IMR-90 (cell line): ENCODE data around the gene ZBTB38. TPM values are rescaled to one million over a fixed set of nuclear protein-coding genes. Genes with fewer than 3 reads are reported as not detected.

Source experiments
- ATAC-seq: fragments of 200-7000 bp; cut with Tn5 transposase; 2 replicates; pipeline ENCODE4 v1.9.1; 2020; ENCODE audit warnings: low read depth, mild to moderate bottlenecking, moderate library complexity
- BruUV-seq: library from RNA; stranded (reverse); fragments of 400-500 nt; replicated peaks from 2 replicates; lab custom pipeline; 2021; lab: Mats Ljungman, UMichigan
- CTCF ChIA-PET: fragments of 300-600 bp; formaldehyde crosslinking; extraction: SDS; loops from one replicate; lab custom pipeline; 2021; ENCODE audit warnings: antibody characterized with exemption; lab: Yijun Ruan, JAX
- POLR2A ChIA-PET: fragments of 300-600 bp; sonication (Branson Sonifier 250); formaldehyde crosslinking; loops from one replicate; lab custom pipeline; 2022; ENCODE audit warnings: antibody characterized with exemption; ENCODE audit not compliant: unreplicated experiment; lab: Charles Lee
- DNase-seq: peaks from one replicate; pipeline ENCODE4 v3.0.0; 2013
- H2AFZ ChIP-seq: replicated peaks from 2 replicates; pipeline ENCODE3; 2013; ENCODE audit warnings: low read length, mild to moderate bottlenecking; ENCODE audit not compliant: poor library complexity
- H2AK5ac ChIP-seq: 2 replicates; pipeline ENCODE4 v1.6.1; 2013; ENCODE audit warnings: low read depth, low read length, inconsistent platforms
- H2AK9ac ChIP-seq: replicated peaks from 2 replicates; pipeline ENCODE3; 2013; ENCODE audit warnings: mild to moderate bottlenecking, low read depth, low read length, moderate library complexity; ENCODE audit not compliant: poor library complexity
- H2BK120ac ChIP-seq: 2 replicates; pipeline ENCODE4 v1.6.1; 2013; ENCODE audit warnings: low read depth, low read length, inconsistent platforms
- H2BK15ac ChIP-seq: 3 replicates; pipeline ENCODE4 v1.6.1; 2013; ENCODE audit warnings: low read depth, low read length, inconsistent platforms
- H2BK20ac ChIP-seq: 2 replicates; pipeline ENCODE4 v1.6.1; 2013; ENCODE audit warnings: low read depth, mild to moderate bottlenecking, inconsistent platforms, low read length, moderate library complexity
- H2BK5ac ChIP-seq: 2 replicates; pipeline ENCODE4 v1.6.1; 2013; ENCODE audit warnings: mild to moderate bottlenecking, low read depth, low read length, inconsistent platforms; ENCODE audit not compliant: poor library complexity, severe bottlenecking
- H3K14ac ChIP-seq: replicated peaks from 2 replicates; pipeline ENCODE4 v1.6.1; 2013; ENCODE audit warnings: low read depth, low read length, inconsistent platforms
- H3K18ac ChIP-seq: 2 replicates; pipeline ENCODE4 v1.6.1; 2013; ENCODE audit warnings: low read depth, low read length, control low read depth
- H3K23ac ChIP-seq: 2 replicates; pipeline ENCODE4 v1.6.1; 2013; ENCODE audit warnings: low read depth, low read length, inconsistent platforms
- H3K27ac ChIP-seq: 2 replicates; pipeline ENCODE4 v1.5.1; 2013; ENCODE audit warnings: mild to moderate bottlenecking, control low read depth, low read length; ENCODE audit not compliant: insufficient read depth
- H3K27me3 ChIP-seq: 2 replicates; pipeline ENCODE4 v1.6.1; 2013; ENCODE audit warnings: low read length; ENCODE audit not compliant: control insufficient read depth, insufficient read depth
- H3K36me3 ChIP-seq: 2 replicates; pipeline ENCODE4 v1.6.1; 2013; ENCODE audit warnings: low read length, mixed read lengths; ENCODE audit not compliant: control insufficient read depth, insufficient read depth
- H3K4ac ChIP-seq: 2 replicates; pipeline ENCODE4 v1.6.1; 2013; ENCODE audit warnings: low read depth, low read length, inconsistent platforms
- H3K4me1 ChIP-seq: 2 replicates; pipeline ENCODE4 v1.6.1; 2013; ENCODE audit warnings: low read length, mixed read lengths; ENCODE audit not compliant: control insufficient read depth, insufficient read depth
- H3K4me2 ChIP-seq: 2 replicates; pipeline ENCODE4 v1.6.1; 2013; ENCODE audit warnings: low read depth, mild to moderate bottlenecking, control low read depth, low read length, moderate library complexity
- H3K4me3 ChIP-seq: 2 replicates; pipeline ENCODE4 v1.5.1; 2013; ENCODE audit warnings: low read depth, mild to moderate bottlenecking, control low read depth, low read length, moderate library complexity; ENCODE audit not compliant: insufficient read depth
- H3K56ac ChIP-seq: 2 replicates; pipeline ENCODE4 v1.6.1; 2013; ENCODE audit warnings: low read length, inconsistent platforms; ENCODE audit not compliant: insufficient read depth; ENCODE audit errors: extremely low read depth
- H3K79me1 ChIP-seq, 2 experiments: 2 replicates each; pipeline ENCODE4 v1.6.1; 2013; ENCODE audit warnings: low read length in 2 of 2, inconsistent platforms in 1 of 2, low read depth in 1 of 2
- H3K9ac ChIP-seq: 2 replicates; pipeline ENCODE4 v1.6.1; 2013; ENCODE audit warnings: low read depth, low read length, control low read depth
- H3K9me1 ChIP-seq: 2 replicates; pipeline ENCODE4 v1.6.1; 2013; ENCODE audit warnings: low read length, inconsistent platforms; ENCODE audit not compliant: insufficient read depth
- H3K9me3 ChIP-seq: 2 replicates; pipeline ENCODE4 v1.6.1; 2013; ENCODE audit warnings: low read length; ENCODE audit not compliant: control insufficient read depth, insufficient read depth
- H4K20me1 ChIP-seq: 2 replicates; pipeline ENCODE4 v1.6.1; 2013; ENCODE audit warnings: low read length, inconsistent platforms; ENCODE audit not compliant: insufficient read depth
- H4K5ac ChIP-seq: 2 replicates; pipeline ENCODE4 v1.6.1; 2013; ENCODE audit warnings: mild to moderate bottlenecking, low read depth, low read length, control low read depth
- H4K8ac ChIP-seq, 2 experiments: 2 replicates each; pipeline ENCODE4 v1.6.1; 2013; ENCODE audit warnings: low read depth in 2 of 2, low read length in 2 of 2, control low read depth in 1 of 2, inconsistent platforms in 1 of 2
- H4K91ac ChIP-seq: 2 replicates; pipeline ENCODE4 v1.6.1; 2013; ENCODE audit warnings: low read depth, low read length, inconsistent platforms; ENCODE audit not compliant: insufficient read depth
- BHLHE40 ChIP-seq: fragments of 150-350 bp; IDR thresholded peaks from 2 replicates; pipeline ENCODE4 v1.6.1; 2016; ENCODE audit warnings: mild to moderate bottlenecking, low read depth, low read length
- CEBPB ChIP-seq: IDR thresholded peaks from 2 replicates; pipeline ENCODE4 v1.6.1; 2012; ENCODE audit warnings: low read depth, low read length, improper control_type of control experiment
- CHD1 ChIP-seq: IDR thresholded peaks from 2 replicates; pipeline ENCODE4 v1.6.1; 2012; ENCODE audit warnings: low read depth, low read length, improper control_type of control experiment
- CTCF ChIP-seq: conservative IDR thresholded peaks from 2 replicates; pipeline ENCODE4 v1.5.1; 2012; ENCODE audit warnings: mild to moderate bottlenecking, low read depth, low read length, improper control_type of control experiment
- ELK1 ChIP-seq: fragments of 150-350 bp; IDR thresholded peaks from 2 replicates; pipeline ENCODE4 v1.6.1; 2016; ENCODE audit warnings: low read depth, mild to moderate bottlenecking, low read length, moderate library complexity, borderline replicate concordance
- FOS ChIP-seq: fragments of 150-350 bp; IDR thresholded peaks from 2 replicates; pipeline ENCODE4 v1.6.1; 2016; ENCODE audit warnings: low read depth, low read length
- MAFK ChIP-seq: IDR thresholded peaks from 2 replicates; pipeline ENCODE4 v1.6.1; 2012; ENCODE audit warnings: low read depth, low read length, improper control_type of control experiment
- MAZ ChIP-seq: IDR thresholded peaks from 2 replicates; pipeline ENCODE4 v1.6.1; 2012; ENCODE audit warnings: low read depth, mild to moderate bottlenecking, low read length, improper control_type of control experiment, moderate library complexity, borderline replicate concordance
- MXI1 ChIP-seq: IDR thresholded peaks from 2 replicates; pipeline ENCODE4 v1.6.1; 2012; ENCODE audit warnings: low read depth, mild to moderate bottlenecking, low read length, moderate library complexity, borderline replicate concordance
- NFE2L2 ChIP-seq: fragments of 150-350 bp; IDR thresholded peaks from 2 replicates; pipeline ENCODE4 v1.6.1; 2016; ENCODE audit warnings: low read depth, mild to moderate bottlenecking, low read length
- POLR2A ChIP-seq: IDR thresholded peaks from 2 replicates; pipeline ENCODE4 v1.6.1; 2012; ENCODE audit warnings: mild to moderate bottlenecking, low read depth, low read length
- RAD21 ChIP-seq: IDR thresholded peaks from 2 replicates; pipeline ENCODE4 v1.6.1; 2012; ENCODE audit warnings: low read length, improper control_type of control experiment
- RCOR1 ChIP-seq: IDR thresholded peaks from 2 replicates; pipeline ENCODE4 v1.6.1; 2012; ENCODE audit warnings: mild to moderate bottlenecking, low read length, improper control_type of control experiment; ENCODE audit not compliant: insufficient replicate concordance
- RFX5 ChIP-seq: IDR thresholded peaks from 2 replicates; pipeline ENCODE4 v1.8.0; 2012; ENCODE audit warnings: low read depth, mild to moderate bottlenecking, low read length, moderate library complexity
- SMC3 ChIP-seq: fragments of 150-350 bp; IDR thresholded peaks from 2 replicates; pipeline ENCODE4 v1.6.1; 2016; ENCODE audit warnings: low read depth, mild to moderate bottlenecking, antibody characterized with exemption, low read length, moderate library complexity
- WGBS, 2 experiments: methylation state at CpG; one replicate each; pipeline versions ENCODE4 v1.1.5 to v1.1.7; 2013; ENCODE audit warnings: missing lambda C conversion rate in 2 of 2; ENCODE audit not compliant: insufficient read length in 1 of 2; ENCODE audit errors: extremely low coverage in 2 of 2; 5-methylcytosine and 5-hydroxymethylcytosine counted together
- dilution Hi-C: fragments of 300-500 bp; cut with HindIII; formaldehyde crosslinking; loops from one replicate; pipeline ENCODE4 v1.14.3; 2018; ENCODE audit warnings: low sequenced_read_pairs; ENCODE audit not compliant: unreplicated experiment
- in situ Hi-C: fragments of 300-500 bp; cut with MboI; formaldehyde crosslinking; loops from 3 replicates; pipeline ENCODE4 v1.14.3; 2019; ENCODE audit warnings: low sequenced_read_pairs, inconsistent platforms, mixed read lengths
- intact Hi-C: fragments of 100-400 bp; cut with micrococcal nuclease; formaldehyde crosslinking; loops from 2 replicates; pipeline ENCODE4 v1.10.0; 2022
- polyA plus RNA-seq, 3 experiments: library from polyadenylated mRNA; depleted of rRNA; stranded (reverse); fragments of >200 nt; gene quantifications; 2 replicates each; pipeline ENCODE4 v1.2.3, GENCODE V29; 2012; ENCODE audit warnings: low replicate concordance in 1 of 3
- total RNA-seq: library from RNA; depleted of rRNA; stranded (reverse); fragments of >200 nt; gene quantifications from 2 replicates; pipeline ENCODE4 v1.2.3, GENCODE V29; 2012
- TF ChIP-seq, protein P1 (sequence below): fragments of 150-350 bp; IDR thresholded peaks from 2 replicates; pipeline ENCODE4 v1.6.1; 2017; ENCODE audit warnings: mild to moderate bottlenecking, antibody characterized with exemption, low read length, low read depth

ZBTB38 gene
- total and polyA plus RNA-seq, 2 of the 4 experiments (the other 2 are of a cell fraction), result 44.9 to 274 TPM

- Histone ChIP-seq H2AFZ (no peak overlapping the region), H2BK20ac (no peak overlapping the region), H3K4me2 (no peak overlapping the region), H4K91ac (peak overlapping the region; percentile 18; the same call in 1 of the 2 replicates), H2AK5ac (no peak overlapping the region; the same call in 1 of the 2 replicates), H3K9me3 (peaks cover 12% of the 10 kb centered on the region), H2BK5ac (peak overlapping the region; percentile 35), H3K9ac (no peak overlapping the region), H3K56ac (no peak overlapping the region), H3K27me3 (no peaks in the 10 kb centered on the region), H3K4me1 (peaks cover 16% of the 10 kb centered on the region), H3K14ac (peak overlapping the region; percentile 22), H3K18ac (peak overlapping the region; percentile 37), H3K23ac (0 out of 2 replicates have a peak overlapping the region, but pooled peaks have one; percentile 10), H3K27ac (peak overlapping the region; percentile 24; the same call in 1 of the 2 replicates), H2BK120ac (peak overlapping the region; percentile 16), H2BK15ac (peak overlapping the region; percentile 68), H3K36me3 (peaks cover 27% of the 10 kb centered on the region), H3K4me3 (no peak overlapping the region), H4K8ac (peak overlapping the region; percentile 36 to 52; a peak in 2 of 4 replicates), H4K20me1 (no peaks in the 10 kb centered on the region), H3K4ac (peak overlapping the region; percentile 45), H2AK9ac (no peak overlapping the region), H3K9me1 (peaks cover 4% of the 10 kb centered on the region; the same call in 1 of the 2 replicates), H4K5ac (peak overlapping the region; percentile 95), H3K79me1 (peaks cover 44 to 67% of the 10 kb centered on the region in 2 experiments)
- WGBS, 2 experiments, result 80% methylated on average over 1 of the region's 5 CpGs; no CpG with 5 or more reads in 1 of the 2 experiments
- in situ Hi-C loops (no loop called here), dilution Hi-C loops (no loop called here), intact Hi-C loops (no loop called here)
- POLR2A ChIA-PET, result no interaction called here
- DNase-seq, result no peak
- TF ChIP-seq FOS (no peak), ELK1 (no peak), RCOR1 (no peak), RAD21 (no peak), CTCF (no peak), MAZ (no peak), CHD1 (no peak), RFX5 (no peak), NFE2L2 (no peak), SMC3 (no peak), MXI1 (no peak), BHLHE40 (no peak), MAFK (no peak), POLR2A (no peak), CEBPB (no peak)
- TF ChIP-seq, protein P1, sequence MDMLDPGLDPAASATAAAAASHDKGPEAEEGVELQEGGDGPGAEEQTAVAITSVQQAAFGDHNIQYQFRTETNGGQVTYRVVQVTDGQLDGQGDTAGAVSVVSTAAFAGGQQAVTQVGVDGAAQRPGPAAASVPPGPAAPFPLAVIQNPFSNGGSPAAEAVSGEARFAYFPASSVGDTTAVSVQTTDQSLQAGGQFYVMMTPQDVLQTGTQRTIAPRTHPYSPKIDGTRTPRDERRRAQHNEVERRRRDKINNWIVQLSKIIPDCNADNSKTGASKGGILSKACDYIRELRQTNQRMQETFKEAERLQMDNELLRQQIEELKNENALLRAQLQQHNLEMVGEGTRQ, result no peak
- ATAC-seq, result no peak
- CTCF ChIA-PET, result no interaction called here
- no TSS peak for BruUV-seq
Measured at GRCh38 chr3:141392416-141392815, 24.1 kb downstream of the ZBTB38 start.
